Superior temporal gyrus (tissue), 1 donor: ENCODE data around the gene CHD2.
"Not testable (repeated sequence)": the region's sequence is repeated elsewhere in the genome, so short reads cannot be mapped to it uniquely, and the experiment has no call there.

ENCODE experiments used
- DNase-seq: peaks from one replicate; pipeline ENCODE4 v3.0.0-alpha.2; 2016; ENCODE audit errors: extremely low spot score

The CHD2 gene

GRCh38 chr15:93019090-93019489 is 119.0 kb downstream of the CHD2 start:
- no peak for DNase-seq

- DNase-seq, result no peak
These were observed 119.8 kb downstream of the CHD2 start for GRCh38 chr15:93019971-93020370.

GRCh38 chr15:93020976-93021772 is 121.0 kb downstream of the CHD2 start:
- DNase-seq, result no peak

- no peak for DNase-seq
These were observed 124.2 kb downstream of the CHD2 start for GRCh38 chr15:93024293-93024692.

- DNase-seq, result no peak
These were observed 124.8 kb downstream of the CHD2 start for GRCh38 chr15:93024716-93025624.

- no peak for DNase-seq
These were observed 125.5 kb downstream of the CHD2 start for GRCh38 chr15:93025625-93025982.

- DNase-seq, result no peak
These were observed 126.3 kb downstream of the CHD2 start for GRCh38 chr15:93026380-93026817.

GRCh38 chr15:93027413-93027812 is 127.3 kb downstream of the CHD2 start:
- DNase-seq, result no peak

- DNase-seq, result no peak
These were observed 128.0 kb downstream of the CHD2 start for GRCh38 chr15:93028111-93028631.

GRCh38 chr15:93028632-93029213 is 128.6 kb downstream of the CHD2 start:
- peak; percentile 70 for DNase-seq

GRCh38 chr15:93029214-93029835 is 129.2 kb downstream of the CHD2 start:
- no peak for DNase-seq

- DNase-seq, result no peak
These were observed 129.8 kb downstream of the CHD2 start for GRCh38 chr15:93029836-93030429.

GRCh38 chr15:93030430-93031102 is 130.4 kb downstream of the CHD2 start:
- DNase-seq, result peak; percentile 90

GRCh38 chr15:93031103-93031464 is 131.0 kb downstream of the CHD2 start:
- DNase-seq, result no peak

- not testable (repeated sequence) for DNase-seq
These were observed 131.6 kb downstream of the CHD2 start for GRCh38 chr15:93031557-93032384.

GRCh38 chr15:93032515-93033206 is 132.5 kb downstream of the CHD2 start:
- DNase-seq, result not testable (repeated sequence)

- DNase-seq, result no peak
These were observed 133.4 kb downstream of the CHD2 start for GRCh38 chr15:93033434-93034045.

GRCh38 chr15:93034512-93034911 is 134.4 kb downstream of the CHD2 start:
- DNase-seq, result no peak
